SH-SY5Y (cell line): Measurements from ENCODE around the gene XIRP2.

Source experiments
- GATA2 ChIP-seq: IDR thresholded peaks from 2 replicates; pipeline ENCODE4 v1.6.1; 2011; ENCODE audit warnings: mild to moderate bottlenecking, low read depth, low read length
- GATA3 ChIP-seq: IDR thresholded peaks from 2 replicates; pipeline ENCODE4 v1.6.1; 2011; ENCODE audit warnings: low read depth, mild to moderate bottlenecking, low read length, moderate library complexity

Gene XIRP2

DNA sequence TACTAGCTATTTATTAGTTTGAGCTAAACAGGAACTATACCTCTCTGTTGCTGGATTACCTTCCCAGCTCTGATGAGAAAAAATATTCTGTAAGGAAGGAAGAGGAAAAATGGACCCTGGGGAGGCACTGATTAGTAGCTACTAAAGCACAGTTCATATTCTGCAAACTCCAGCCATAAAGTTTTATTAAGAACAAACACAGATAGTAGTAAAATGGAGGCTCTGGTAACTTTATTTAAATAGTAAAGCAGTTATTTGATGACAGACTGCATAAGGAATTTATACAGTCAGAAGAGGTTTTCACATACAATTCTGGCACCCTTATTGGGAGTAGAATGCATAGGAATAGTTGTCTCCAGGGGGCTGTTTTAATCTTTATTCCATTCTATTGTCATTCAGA, 84.1 kb downstream of the XIRP2 start:
- TF ChIP-seq GATA3 (no peak), GATA2 (no peak)

DNA sequence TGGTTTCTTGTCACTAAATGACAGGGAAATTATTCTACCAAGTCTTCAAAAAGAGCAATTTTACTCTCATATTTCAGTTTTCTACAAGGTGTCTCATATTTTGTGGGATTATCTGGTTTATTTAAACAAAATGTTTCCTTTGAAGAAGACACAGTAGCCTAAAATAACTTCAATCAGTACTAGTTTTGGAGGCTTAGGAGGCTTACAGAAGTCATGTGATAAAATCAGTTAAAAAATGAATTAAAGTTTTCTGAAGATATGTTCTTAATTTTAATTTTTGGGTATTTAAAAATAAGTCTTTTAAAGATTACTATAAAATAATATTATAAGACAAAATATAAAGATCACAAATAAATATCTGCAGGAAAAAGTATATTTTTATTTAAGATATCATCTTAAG, 95.9 kb downstream of the XIRP2 start:
- TF ChIP-seq GATA3 (no peak), GATA2 (no peak)

DNA sequence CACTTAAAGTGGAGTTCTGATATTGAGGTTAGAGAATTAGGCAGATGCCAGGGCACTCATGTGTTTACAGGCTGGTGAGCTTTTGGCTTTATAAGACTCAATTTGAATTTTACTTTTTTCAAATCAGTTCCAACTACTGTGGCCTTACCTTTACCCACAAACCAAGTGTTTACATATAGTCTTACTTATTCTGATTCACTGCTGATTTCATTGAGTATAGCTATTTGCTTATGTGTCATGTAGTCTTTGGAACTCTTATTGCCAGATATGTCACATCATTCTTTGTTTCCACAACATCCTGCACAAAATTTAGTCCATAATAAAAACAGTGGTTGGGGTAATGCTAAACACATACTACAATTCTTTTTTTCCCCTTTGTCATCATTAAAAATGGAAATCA, 96.5 kb downstream of the XIRP2 start:
- no peak for TF ChIP-seq GATA3
- TF ChIP-seq GATA2: no peak

DNA sequence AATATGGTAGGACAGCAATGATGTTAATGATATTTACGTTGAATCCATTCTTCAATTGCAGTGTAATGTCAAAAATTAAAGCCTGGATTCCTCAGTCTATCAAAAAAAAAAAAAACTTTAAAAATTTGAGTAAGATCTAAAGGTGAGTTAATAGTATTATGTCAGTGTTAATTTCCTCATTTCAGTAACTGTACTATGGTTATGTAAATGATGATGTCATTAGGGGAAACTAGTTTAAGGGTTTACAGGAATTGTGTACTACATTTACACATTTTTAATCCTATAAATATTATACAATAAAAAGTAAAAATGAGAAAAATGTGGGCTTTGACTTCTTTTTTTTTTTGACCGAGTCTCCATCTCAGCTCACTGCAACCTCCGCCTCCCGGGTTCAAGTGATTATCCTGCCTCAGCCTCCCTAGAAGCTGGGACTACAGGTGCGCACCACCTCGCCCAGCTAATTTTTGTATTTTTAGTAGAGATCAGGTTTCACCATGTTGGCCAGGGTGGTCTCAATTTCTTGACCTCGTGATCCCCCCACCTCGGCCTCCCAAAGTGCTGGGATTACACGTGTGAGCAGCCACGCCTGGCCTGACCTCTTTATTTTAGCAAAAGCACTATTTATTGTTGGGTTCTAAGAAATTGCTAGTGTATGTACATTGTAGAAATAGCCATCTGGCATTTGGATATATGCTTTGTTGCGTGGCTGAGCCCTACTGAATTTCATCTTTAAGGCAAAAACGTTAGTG, 106.5 kb downstream of the XIRP2 start:
- no peak for TF ChIP-seq GATA2

DNA sequence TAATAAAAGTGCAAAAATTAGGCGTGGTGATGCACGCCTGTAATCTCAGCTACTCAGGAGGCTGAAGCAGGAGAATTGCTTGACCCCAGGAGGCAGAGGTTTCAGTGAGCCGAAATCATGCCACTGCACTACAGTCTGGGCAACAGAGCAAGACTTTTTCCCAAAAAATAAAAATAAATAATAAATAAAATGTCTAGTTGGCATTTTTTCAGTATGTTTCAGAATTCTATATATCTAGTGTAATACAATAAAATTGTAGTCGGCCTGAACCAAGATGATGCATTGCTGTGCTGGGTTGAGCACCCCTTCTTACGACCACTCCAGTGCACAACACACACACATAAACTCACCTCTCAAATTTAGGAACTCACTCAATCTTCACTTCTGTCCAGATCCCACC, 108.2 kb downstream of the XIRP2 start:
- no peak for TF ChIP-seq GATA2
- TF ChIP-seq GATA3: no peak

DNA sequence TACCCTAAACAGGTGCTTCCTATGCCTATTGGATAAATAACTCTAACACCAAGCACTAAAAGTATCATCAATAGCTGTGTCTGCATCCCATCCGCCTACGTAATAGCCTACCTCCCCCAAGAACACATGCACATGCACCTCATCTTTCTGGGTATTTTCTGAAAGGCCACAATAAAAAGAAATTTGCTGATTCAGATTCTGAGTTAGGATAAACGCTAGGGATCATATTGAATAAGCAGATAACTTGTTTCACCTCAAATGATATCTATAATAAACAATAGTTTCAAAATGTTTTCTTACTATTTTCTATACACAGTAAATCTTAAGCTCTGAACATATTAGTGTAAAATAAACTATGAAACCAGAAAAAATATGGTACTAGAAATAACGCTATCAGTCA, 112.9 kb downstream of the XIRP2 start:
- TF ChIP-seq GATA3 (no peak), GATA2 (no peak)

DNA sequence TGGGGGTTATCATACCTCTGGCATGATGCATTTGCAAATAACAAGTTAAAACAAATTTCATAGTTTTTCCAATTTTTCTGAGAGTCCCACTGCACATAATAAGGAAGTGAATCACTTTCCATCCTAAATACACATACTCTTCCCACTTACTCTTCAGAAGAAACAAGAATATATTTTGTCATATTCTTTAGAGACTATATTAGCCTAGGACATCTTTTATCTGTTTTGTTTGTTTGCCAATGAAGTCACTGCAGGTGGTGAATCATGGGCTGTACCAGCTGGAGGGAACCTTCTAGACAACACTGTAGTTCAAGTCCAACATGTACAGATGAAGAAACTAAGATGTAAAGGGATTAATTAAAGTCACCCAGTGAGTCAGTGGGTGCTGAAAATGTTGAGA, 116.8 kb downstream of the XIRP2 start:
- TF ChIP-seq GATA3 (no peak), GATA2 (no peak)

DNA sequence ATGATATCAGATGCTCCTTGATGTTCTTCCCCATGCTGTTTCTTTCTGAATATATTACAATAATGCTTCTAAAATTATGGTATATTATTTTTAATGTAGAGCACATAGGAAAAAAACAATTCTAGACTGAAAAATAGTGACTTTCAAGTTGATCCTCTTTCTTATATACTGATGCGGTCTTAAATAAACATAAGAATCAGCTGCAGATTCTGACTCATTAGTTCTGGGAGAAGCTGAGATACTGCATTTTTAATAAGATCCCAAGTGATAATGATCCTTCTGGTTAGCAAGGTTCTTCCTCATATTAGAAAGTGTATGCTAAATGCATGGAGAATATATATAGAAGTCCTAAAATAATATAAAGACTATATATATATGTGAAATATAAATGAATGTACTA, 124.9 kb downstream of the XIRP2 start:
- TF ChIP-seq GATA2 (no peak), GATA3 (no peak)

DNA sequence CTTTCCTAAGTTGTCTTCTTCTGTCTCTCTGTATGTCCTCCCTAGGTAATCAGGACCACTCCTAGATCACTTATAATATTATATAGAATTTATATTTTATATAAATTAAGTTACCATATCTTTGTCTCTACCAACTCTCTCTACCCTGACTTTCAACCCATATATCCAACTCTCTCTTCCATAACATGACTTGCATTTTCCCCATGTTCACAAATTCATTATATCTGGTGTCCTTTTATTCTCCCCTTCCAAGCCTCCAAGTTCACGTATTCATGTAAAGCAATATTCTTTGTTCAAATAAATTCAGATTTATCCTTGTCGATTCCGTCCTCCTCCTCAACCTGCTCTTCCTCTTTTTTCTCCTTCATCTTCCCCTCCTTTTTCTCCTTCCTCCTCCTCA, 127.5 kb downstream of the XIRP2 start:
- no peak for TF ChIP-seq GATA3
- no peak for TF ChIP-seq GATA2

DNA sequence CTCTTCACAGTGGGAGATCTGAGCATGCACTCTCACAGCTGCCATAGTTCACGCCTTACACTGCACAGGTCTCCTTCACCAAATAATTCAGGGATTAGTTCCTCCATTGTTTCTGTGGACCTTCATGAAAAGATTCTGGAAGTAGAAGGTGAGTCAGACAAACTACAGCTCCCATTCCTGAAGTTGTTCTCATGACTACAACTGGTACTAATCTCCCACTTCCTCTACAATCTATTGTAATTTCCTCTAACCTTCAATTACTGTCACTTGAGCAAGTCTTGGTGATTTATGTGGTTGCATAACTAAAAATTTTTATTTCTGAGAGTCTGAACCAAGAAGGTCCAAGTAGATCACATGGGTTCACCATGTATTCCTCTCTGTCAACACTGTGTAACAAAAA, 128.7 kb downstream of the XIRP2 start:
- TF ChIP-seq GATA2 (no peak), GATA3 (no peak)

DNA sequence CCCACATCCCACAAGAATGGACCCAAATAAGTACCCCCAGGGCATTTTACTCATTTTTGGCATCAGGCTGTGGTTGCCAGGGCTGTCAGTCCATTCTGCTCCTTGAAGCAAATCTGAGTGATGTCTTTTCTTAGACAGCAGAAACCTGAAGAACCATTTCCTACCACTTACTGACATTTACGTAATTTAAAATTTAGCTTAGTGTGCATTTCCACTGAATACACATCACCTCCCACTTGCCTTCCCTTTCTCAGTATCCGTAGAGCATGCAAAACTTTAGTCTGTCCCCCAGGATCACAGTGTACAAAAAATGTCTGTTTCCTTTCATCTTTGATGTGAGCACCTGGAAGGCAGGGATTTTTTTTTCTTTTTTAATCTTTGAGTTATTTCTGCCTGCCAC, 130.3 kb downstream of the XIRP2 start:
- TF ChIP-seq GATA3: no peak

DNA sequence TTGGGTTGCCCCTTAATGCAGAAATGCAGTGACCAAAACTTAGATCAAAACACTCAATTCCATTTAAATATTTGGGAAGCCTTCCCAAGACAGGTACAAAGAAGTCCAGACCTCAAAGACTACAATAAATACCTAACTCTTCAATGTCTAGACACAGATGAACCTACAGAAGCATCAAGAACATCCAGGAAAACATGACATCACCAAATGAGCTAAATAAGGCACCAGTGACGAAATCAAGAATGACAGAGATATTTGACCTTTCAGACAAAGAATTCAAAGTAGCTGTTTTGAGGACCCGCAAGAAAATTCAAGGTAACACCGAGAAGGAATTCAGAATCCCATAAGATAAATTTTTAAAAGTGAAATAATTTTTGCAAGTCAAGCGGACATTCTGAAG, 140.2 kb downstream of the XIRP2 start:
- TF ChIP-seq GATA3: no peak
- no peak for TF ChIP-seq GATA2

DNA sequence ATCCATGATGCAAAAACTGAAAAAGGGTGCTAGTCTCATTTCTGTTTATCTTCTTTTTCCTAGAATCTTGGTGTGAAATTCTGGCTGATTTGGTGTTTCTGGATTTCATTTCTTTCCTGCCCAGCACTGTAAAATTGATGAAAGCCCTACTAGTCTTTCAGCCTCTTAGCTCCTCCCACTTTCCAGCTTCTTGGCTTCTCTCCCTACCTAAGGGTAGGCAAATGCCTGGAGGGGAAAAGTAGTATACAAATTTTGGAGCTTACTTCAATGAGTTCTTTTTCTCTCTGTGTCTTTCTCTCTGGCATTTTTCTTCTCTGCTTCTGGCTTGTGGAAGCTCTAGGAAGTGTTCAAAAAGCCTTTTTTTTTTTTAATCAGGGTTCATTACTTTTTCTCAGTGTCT, 160.5 kb downstream of the XIRP2 start:
- TF ChIP-seq GATA3 (no peak), GATA2 (no peak)

DNA sequence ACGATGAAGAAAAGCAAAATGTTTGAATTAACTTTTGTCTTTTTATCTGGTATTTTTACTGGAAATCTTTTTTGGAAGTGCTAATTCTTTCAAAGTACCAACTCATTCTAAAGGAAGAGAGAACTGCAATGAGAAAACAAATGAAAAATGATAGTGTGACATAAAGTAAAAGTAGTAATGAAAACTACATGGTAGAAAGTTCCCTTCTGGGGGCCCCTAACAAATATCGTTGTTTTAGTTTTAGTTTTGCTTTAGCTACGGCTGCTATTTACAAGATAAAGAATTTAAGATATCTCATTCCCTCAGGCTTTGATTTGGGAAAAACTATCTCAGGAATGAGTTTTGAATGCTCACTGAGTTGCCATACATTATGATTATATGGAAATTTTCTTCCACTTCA, 161.4 kb downstream of the XIRP2 start:
- TF ChIP-seq GATA2: no peak
- no peak for TF ChIP-seq GATA3

DNA sequence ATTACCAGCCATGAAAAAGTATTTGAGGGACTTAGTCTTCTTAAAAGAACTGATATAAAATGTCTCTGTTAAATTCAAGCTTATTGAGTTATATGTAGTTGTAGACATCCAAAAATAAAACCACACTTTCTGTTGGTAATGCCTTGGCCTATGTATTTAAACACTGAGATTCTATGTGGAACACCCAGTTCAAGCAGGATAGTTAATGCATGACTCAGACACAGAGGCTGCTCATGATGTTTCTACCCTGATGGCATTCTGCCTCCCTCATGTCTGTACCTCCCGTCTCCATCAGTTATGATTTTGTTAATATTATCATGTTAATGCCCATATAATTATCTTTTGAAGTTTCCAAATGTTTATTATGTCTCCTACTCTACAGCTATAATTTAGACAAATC, 164.5 kb downstream of the XIRP2 start:
- TF ChIP-seq GATA2 (no peak), GATA3 (no peak)

DNA sequence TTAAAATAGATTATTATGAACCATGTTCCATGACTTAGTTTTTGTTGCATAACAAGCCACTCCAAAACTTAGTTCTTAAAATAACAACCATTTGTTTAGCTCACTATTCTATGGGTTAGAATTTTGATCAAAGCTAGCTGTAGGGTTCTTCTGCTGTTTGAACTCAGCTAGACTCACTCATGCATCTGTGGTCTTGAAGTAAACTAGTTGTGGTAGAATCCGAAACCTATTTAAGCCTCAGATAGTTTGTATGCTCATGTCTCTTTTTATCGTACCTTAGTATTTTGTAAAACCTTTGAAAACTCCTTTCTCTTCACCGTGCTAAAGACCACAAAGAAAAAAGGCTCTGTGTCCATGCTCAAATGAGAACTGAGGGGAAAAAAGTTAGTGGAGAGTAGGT, 166.6 kb downstream of the XIRP2 start:
- TF ChIP-seq GATA3 (no peak), GATA2 (no peak)
